Epithelial cell of prostate (primary cell): ENCODE results near the gene SIX5.
A peak's percentile ranks its signal among the peaks of the same experiment; 100 is the strongest.
"Not testable (repeated sequence)": the region's sequence is repeated elsewhere in the genome, so short reads cannot be mapped to it uniquely, and the experiment has no call there.

ENCODE experiments used
- DNase-seq: peaks from one replicate; pipeline ENCODE4 v3.0.0-alpha.2; 2011; ENCODE audit warnings: low read depth, low spot score
- H3K27ac ChIP-seq: fragments of 450-650 bp; 2 replicates; pipeline ENCODE4 v1.5.1; 2017; ENCODE audit warnings: mild to moderate bottlenecking

SIX5 gene

GRCh38 chr19:45763691-45764294, 5.3 kb downstream of the SIX5 start:
- no peak for DNase-seq
- no peak overlapping the region for H3K27ac ChIP-seq

- DNase-seq = no peak
- H3K27ac ChIP-seq = no peak overlapping the region
Observed at GRCh38 chr19:45762870-45763631, 6.0 kb downstream of the SIX5 start.

GRCh38 chr19:45761714-45762113, 7.3 kb downstream of the SIX5 start:
- DNase-seq = no peak
- H3K27ac ChIP-seq = no peak overlapping the region

- H3K27ac ChIP-seq = no peak overlapping the region
- DNase-seq = no peak
Observed at GRCh38 chr19:45758921-45759320, 10.1 kb downstream of the SIX5 start.

GRCh38 chr19:45757695-45758094, 11.4 kb downstream of the SIX5 start:
- no peak overlapping the region for H3K27ac ChIP-seq
- DNase-seq = no peak

GRCh38 chr19:45754323-45754722, 14.7 kb downstream of the SIX5 start:
- no peak overlapping the region for H3K27ac ChIP-seq
- DNase-seq = no peak

GRCh38 chr19:45753548-45753947, 15.5 kb downstream of the SIX5 start:
- H3K27ac ChIP-seq = no peak overlapping the region
- DNase-seq = no peak

GRCh38 chr19:45752639-45753038, 16.4 kb downstream of the SIX5 start:
- peak; percentile 90 for DNase-seq
- peak overlapping the region; percentile 62 for H3K27ac ChIP-seq

- not testable (repeated sequence) for H3K27ac ChIP-seq, DNase-seq
Observed at GRCh38 chr19:45751483-45751882, 17.6 kb downstream of the SIX5 start.

GRCh38 chr19:45747513-45747912, 21.5 kb downstream of the SIX5 start:
- H3K27ac ChIP-seq = no peak overlapping the region
- DNase-seq = no peak

- DNase-seq = no peak
- no peak overlapping the region for H3K27ac ChIP-seq
Observed at GRCh38 chr19:45746866-45747265, 22.2 kb downstream of the SIX5 start.

GRCh38 chr19:45745606-45746005, 23.4 kb downstream of the SIX5 start:
- no peak overlapping the region for H3K27ac ChIP-seq
- no peak for DNase-seq

- H3K27ac ChIP-seq = no peak overlapping the region
- no peak for DNase-seq
Observed at GRCh38 chr19:45742969-45743368, 26.1 kb downstream of the SIX5 start.

- DNase-seq = no peak
Observed at GRCh38 chr19:45739498-45740439, 29.3 kb downstream of the SIX5 start.

GRCh38 chr19:45733160-45733810, 35.8 kb downstream of the SIX5 start, which contains the start of gene MEIOSIN:
Gene MEIOSIN (plus strand): TSS chr19:45733439. CDS start chr19:45735377, 1,938 bp downstream.
- no peak within 1 kb of the TSS for H3K27ac ChIP-seq
- DNase-seq = no peak

More at GRCh38 chr19:45739498-45740439, 29.3 kb downstream of the SIX5 start:
- H3K27ac ChIP-seq = no peak overlapping the region

GRCh38 chr19:45730368-45731288, 38.4 kb downstream of the SIX5 start, which contains the start of gene FBXO46:
Gene FBXO46 (minus strand): TSS chr19:45730896. CDS start chr19:45713495, 17,401 bp downstream.
- DNase-seq = peak; percentile 89
- peak within 1 kb of the TSS; percentile 73 for H3K27ac ChIP-seq

- H3K27ac ChIP-seq = peak overlapping the region; percentile 73
- no peak for DNase-seq
Observed at GRCh38 chr19:45729800-45730290, 39.2 kb downstream of the SIX5 start.

- H3K27ac ChIP-seq, DNase-seq: not testable (repeated sequence)
Observed at GRCh38 chr19:45728683-45729082, 40.4 kb downstream of the SIX5 start.

GRCh38 chr19:45720065-45720464, 49.0 kb downstream of the SIX5 start:
- not testable (repeated sequence) for DNase-seq
- peak overlapping the region; percentile 97 for H3K27ac ChIP-seq
